ENCODE results near the gene PRPH2.
"Not testable (repeated sequence)": the region's sequence is repeated elsewhere in the genome, so short reads cannot be mapped to it uniquely, and the experiment has no call there.

PRPH2 gene

GRCh38 chr6:42742116-42742894, 19.9 kb upstream of the PRPH2 start:
- no peak for DNase-seq (ENCODE audit: low read depth, low spot score)

DNA sequence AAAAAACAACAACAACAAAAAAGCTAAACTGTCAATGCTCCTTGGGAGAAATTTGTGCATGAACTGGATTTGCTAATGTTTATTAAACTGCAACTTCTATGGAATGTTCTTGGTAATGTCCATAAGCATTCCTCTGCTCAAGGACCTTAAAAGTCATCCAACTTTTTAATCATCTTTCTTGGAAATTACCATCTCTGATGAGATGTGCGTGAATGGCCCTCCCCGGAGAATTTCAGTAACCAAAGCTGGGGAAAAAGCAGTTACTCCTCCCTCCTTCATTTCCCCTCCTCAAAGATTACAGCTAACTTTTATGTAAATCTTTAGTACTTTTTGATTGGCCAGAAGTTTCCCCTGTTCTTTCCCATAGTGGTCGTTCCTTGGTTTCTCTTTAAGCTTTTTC, 18.3 kb upstream of the PRPH2 start:
- DNase-seq (ENCODE audit: low read depth, low spot score), result no peak

DNA sequence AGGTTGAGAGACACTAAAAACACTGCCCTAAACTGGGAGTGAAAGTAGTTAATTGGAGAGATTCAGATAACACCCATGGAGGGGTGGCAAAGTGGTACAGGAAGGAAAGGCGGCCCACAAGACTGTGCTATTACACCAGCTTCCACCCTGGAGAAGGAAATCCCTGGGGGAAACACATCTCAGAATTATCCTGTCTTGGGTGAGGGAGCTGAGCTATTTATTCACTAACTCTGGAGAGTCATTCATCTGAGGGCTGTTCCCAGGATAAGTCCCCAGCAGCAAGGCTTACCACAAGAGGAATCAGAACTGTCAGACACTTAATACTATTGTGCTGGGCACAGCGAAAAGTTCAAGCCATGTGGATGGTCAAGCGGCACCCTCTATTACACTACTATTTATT, 13.6 kb upstream of the PRPH2 start:
- no peak for DNase-seq (ENCODE audit: low read depth, low spot score)

- not testable (repeated sequence) for DNase-seq (ENCODE audit: low read depth, low spot score)
Measured at GRCh38 chr6:42733867-42734481, 11.6 kb upstream of the PRPH2 start.

DNA sequence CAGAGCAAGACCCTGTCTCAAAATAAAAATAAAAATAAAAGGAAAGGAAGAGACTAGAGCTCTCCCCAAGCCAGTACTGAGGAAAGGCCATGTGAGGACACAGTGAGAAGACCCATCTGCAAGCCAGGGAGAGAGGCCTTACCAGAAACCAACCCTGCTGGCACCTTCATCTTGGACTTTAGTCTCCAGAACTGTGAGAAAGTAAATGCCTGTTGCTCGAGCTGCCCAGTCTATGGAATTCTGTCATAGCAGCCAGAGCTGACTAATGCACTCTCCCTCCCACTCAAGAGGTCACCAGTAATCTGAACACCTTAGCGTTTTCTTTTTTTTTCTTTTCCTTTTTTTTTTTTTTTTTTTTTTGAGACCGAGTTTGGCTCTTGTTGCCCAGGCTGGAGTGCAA, 7.3 kb upstream of the PRPH2 start:
- no peak for DNase-seq (ENCODE audit: low read depth, low spot score)

- no peak for DNase-seq (ENCODE audit: low read depth, low spot score)
Measured at GRCh38 chr6:42727627-42728026, 5.2 kb upstream of the PRPH2 start.

- no peak for DNase-seq (ENCODE audit: low read depth, low spot score)
Measured at GRCh38 chr6:42727087-42727611, 4.8 kb upstream of the PRPH2 start.

DNA sequence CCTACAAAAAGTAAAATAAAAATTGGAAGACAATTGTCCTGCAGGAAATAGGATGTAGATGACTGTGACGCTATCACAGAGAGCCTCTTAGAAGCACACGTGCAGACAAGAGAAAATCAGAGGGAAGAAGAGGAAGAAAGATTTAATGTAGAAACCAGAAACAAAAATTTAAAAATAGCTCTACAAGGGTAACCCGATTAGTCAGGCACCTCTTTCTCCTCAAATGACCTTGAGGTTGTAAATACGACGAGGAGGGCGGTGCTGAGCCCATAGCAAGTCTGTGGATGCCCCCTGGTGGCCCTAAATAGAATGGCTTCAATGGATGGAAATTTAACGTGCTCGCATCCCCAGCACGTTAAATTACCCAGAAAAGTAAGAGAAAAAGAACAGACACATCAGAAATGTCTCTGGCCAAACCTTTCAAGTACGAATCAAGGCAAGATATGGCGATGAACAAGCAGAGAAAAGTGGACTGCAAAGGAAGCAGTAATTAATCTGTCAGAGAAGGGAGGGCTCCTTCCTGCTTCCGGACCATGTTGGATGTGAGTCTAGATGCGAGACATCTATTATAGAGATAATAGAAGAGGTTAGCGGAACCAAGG, 4.2 kb upstream of the PRPH2 start:
- DNase-seq (ENCODE audit: low read depth, low spot score), result peak; percentile 73

- DNase-seq (ENCODE audit: low read depth, low spot score), result no peak
Measured at GRCh38 chr6:42726026-42726425, 3.6 kb upstream of the PRPH2 start.

- DNase-seq (ENCODE audit: low read depth, low spot score), result no peak
Measured at GRCh38 chr6:42724825-42725224, 2.4 kb upstream of the PRPH2 start.

DNA sequence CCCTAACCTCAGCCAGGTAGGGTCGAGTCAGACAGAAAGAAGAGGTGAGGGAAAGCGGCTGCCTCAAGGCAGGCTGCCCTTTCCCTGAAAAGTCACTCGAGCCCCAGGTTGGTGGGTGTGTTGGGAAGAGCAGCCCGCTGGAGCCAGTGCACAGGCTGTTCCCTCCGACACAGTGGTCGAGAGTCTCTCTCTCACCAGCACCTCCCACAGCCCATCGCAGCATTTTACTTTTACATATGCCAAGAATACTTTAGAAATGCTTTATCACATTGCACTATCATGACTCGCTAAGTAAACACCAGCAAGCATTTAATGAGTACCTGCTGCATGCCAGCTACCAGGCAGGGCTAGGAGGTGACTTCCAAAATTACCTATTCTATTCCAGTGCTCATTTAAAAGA, 1.7 kb downstream of the PRPH2 start:
- DNase-seq (ENCODE audit: low read depth, low spot score), result no peak

GRCh38 chr6:42715871-42716270, 6.5 kb downstream of the PRPH2 start:
- no peak for DNase-seq (ENCODE audit: low read depth, low spot score)

DNA sequence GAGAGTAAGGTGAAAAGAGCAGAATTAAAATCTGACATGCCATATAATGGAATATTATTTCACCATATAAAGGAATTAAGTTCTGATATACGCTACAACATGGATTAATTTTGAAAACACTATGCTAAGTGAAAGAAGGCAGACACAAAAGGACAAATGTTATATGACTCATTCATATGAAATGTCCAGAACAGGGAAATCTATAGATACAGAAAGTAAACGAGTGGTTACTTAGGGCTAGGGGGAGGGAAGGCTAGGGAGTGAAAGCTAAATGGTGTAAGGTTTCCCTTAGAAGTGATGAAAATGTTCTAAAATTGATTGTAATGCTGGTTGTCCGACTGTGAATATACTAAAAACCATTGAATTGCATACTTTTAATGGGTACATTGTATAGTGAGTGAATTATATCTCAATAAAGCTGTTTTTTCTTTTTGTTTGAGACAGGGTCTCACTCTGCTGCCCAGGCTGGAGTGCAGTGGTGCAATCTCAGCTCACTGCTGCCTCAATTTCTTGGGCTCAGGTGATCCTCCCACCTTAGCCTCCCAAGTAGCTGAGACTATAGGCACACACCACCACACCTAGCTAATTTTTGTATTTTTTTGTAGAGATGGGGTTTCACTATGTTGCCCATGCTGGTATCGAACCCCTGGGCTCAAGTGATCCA, 8.2 kb downstream of the PRPH2 start:
- DNase-seq (ENCODE audit: low read depth, low spot score), result no peak

DNA sequence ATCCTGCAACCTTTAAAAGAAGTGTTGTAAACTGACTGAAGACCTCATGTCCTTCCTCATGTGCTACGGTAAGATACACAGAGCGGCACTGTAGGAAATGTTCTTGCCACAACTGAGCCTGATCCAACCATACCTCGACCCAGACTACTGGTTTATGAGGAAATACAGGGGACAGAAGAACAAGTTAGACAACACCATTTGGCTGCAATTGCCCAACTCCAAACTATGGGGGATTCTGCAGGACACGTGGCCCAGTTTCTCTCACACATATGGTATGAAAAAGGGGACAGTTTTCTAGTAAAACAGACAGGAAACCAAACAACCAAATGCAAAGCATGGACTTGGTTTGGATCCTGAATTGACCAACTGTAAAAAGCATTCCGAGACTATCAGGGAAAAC, 10.5 kb downstream of the PRPH2 start:
- DNase-seq (ENCODE audit: low read depth, low spot score), result no peak

GRCh38 chr6:42710316-42710715, 12.1 kb downstream of the PRPH2 start:
- DNase-seq (ENCODE audit: low read depth, low spot score), result no peak

DNA sequence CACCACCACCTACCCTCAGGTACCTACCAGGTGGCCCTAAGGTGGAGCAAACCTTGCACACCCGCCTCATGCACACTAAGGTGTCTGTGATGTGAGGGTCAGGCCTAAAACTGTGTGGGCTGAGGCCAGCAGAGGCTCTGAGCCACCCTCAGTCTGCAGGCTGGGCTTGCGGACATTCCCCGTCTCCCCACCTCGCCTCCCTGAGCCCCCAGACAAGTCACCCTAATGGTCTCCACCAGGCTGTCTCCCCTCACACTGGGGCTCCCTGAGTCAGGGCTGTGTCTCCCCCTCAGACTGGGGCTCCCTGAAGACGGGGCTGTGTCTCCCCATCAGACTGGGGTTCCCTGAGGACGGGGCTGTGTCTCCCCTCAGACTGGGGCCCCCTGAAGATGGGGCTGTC, 12.5 kb downstream of the PRPH2 start:
- no peak for DNase-seq (ENCODE audit: low read depth, low spot score)

DNA sequence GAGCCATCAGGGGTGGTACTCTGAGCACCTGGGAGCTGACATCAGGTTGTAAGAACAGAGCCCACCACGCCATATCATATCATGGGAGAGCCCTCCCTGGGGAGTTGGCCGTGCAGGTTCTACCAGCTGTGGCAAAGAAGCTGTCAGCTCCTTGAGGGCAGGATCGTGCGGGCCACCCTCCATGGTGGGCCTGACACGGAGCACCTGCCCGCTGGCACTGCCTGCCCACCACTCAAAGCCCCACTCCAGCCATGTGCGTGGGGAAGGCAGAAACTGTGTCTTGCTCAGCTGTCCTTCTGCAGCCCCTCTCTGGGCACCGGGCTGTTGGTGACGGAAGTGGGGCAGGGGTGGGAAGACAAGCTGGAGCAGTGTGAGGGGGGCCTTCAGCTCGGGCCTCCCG, 14.3 kb downstream of the PRPH2 start:
- no peak for DNase-seq (ENCODE audit: low read depth, low spot score)

- no peak for DNase-seq (ENCODE audit: low read depth, low spot score)
Measured at GRCh38 chr6:42707595-42707994, 14.8 kb downstream of the PRPH2 start.

GRCh38 chr6:42704937-42705374, 17.4 kb downstream of the PRPH2 start:
- DNase-seq (ENCODE audit: low read depth, low spot score), result no peak

DNA sequence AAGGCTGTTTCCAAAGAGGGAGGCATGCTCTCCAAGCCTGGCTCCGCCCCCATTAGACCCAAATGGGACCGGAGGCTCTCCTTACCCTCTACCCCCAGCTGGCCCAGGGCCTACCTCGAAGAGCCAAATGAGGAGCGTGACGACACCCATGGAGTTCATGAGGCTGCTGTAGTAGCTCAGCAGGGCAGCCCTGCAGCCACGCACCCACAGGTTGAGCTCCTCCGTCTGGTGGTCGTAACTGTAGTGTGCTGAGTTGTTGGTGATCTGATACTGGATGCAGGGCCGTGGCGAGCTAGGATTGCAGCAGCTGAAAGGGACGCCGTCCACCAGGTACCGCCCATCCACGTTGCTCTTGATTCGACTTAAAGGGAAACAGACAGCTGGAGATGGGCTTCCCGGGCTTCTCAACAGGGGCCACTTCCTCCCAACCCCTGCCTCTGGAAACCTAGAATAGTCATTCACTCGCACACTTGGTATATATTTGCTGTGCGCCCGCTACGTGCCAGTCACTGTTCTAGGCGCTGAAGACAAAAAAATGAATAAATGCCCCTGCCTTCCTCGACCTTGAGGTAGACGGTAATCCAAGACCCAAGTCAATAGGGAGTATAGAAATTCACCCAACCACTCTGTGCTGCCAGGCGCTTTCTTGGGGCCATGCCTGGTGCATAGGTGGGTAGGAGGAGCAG, 18.0 kb downstream of the PRPH2 start:
- DNase-seq (ENCODE audit: low read depth, low spot score), result no peak

- not testable (repeated sequence) for DNase-seq (ENCODE audit: low read depth, low spot score)
Measured at GRCh38 chr6:42702786-42703185, 19.6 kb downstream of the PRPH2 start.

DNA sequence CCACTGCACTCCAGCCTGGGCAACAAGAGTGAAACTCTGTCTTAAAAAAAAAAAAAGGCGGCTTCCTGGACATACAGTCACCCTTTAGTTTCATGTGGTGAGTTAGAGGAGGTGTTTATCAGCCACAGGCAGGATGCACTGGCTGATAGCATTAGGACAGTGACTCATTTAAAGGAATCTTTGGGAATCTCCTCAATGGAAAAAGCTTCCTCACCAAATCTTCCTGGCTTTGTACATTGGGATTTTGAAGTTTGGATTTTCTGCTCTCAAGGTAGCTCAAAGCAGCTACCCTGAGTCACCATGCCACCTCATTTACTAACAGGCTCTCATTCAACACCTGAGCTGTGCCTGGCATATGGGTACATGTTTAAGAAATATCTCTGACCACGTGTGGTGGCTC, 20.2 kb downstream of the PRPH2 start:
- no peak for DNase-seq (ENCODE audit: low read depth, low spot score)
